Activated CD8-positive, alpha-beta T cell treated with anti-CD3 and anti-CD28 coated beads for 36 hours (primary cell): ENCODE data around the gene OAS1. TPM values are rescaled to one million over a fixed set of nuclear protein-coding genes. Genes with fewer than 3 reads are reported as not detected.

Experiments used
- ATAC-seq: fragments of 200-7000 bp; cut with Tn5 transposase; one replicate; pipeline ENCODE4 v1.10.0; 2021; ENCODE audit warnings: mild to moderate bottlenecking, moderate library complexity
- CTCF ChIA-PET: fragments of 350-600 bp; sonication (Branson Sonifier 250); formaldehyde crosslinking; loops from one replicate; lab custom pipeline; 2021; ENCODE audit warnings: antibody characterized with exemption; lab: Charles Lee
- POLR2A ChIA-PET: fragments of 350-600 bp; sonication (Branson Sonifier 250); formaldehyde crosslinking; loops from one replicate; lab custom pipeline; 2021; ENCODE audit warnings: antibody characterized with exemption; lab: Charles Lee
- DNase-seq: peaks from one replicate; pipeline ENCODE4 v3.0.0-alpha.2; 2020
- H3K27ac Mint-ChIP-seq: one replicate; pipeline ENCODE4 v1.8.0; 2021; ENCODE audit warnings: mild to moderate bottlenecking, mixed read lengths
- H3K27me3 Mint-ChIP-seq: one replicate; pipeline ENCODE4 v1.8.0; 2021; ENCODE audit warnings: mixed read lengths
- H3K36me3 Mint-ChIP-seq: one replicate; pipeline ENCODE4 v1.8.0; 2021; ENCODE audit warnings: low read depth, mixed read lengths
- H3K4me1 Mint-ChIP-seq: one replicate; pipeline ENCODE4 v1.8.0; 2021; ENCODE audit warnings: low read depth, mixed read lengths
- H3K4me3 Mint-ChIP-seq: one replicate; pipeline ENCODE4 v1.8.0; 2021; ENCODE audit warnings: mild to moderate bottlenecking, moderate library complexity, mixed read lengths
- H3K9me3 Mint-ChIP-seq: one replicate; pipeline ENCODE4 v1.8.0; 2021; ENCODE audit warnings: mixed read lengths
- intact Hi-C: fragments of 100-400 bp; cut with micrococcal nuclease; formaldehyde crosslinking; loops from one replicate; pipeline ENCODE4 v1.10.0; 2022
- total RNA-seq, 2 experiments: library from RNA; stranded (reverse); gene quantifications; one replicate each; pipeline ENCODE4 v1.2.3, GENCODE V29; 2021
- TF ChIP-seq, protein P1 (sequence below): fragments of 200-600 bp; IDR thresholded peaks from one replicate; pipeline ENCODE4 v1.8.0; 2022; ENCODE audit warnings: antibody characterized with exemption, mild to moderate bottlenecking

OAS1 gene
- total RNA-seq: 10 to 100 TPM; 22.7 to 26.8 TPM

DNA sequence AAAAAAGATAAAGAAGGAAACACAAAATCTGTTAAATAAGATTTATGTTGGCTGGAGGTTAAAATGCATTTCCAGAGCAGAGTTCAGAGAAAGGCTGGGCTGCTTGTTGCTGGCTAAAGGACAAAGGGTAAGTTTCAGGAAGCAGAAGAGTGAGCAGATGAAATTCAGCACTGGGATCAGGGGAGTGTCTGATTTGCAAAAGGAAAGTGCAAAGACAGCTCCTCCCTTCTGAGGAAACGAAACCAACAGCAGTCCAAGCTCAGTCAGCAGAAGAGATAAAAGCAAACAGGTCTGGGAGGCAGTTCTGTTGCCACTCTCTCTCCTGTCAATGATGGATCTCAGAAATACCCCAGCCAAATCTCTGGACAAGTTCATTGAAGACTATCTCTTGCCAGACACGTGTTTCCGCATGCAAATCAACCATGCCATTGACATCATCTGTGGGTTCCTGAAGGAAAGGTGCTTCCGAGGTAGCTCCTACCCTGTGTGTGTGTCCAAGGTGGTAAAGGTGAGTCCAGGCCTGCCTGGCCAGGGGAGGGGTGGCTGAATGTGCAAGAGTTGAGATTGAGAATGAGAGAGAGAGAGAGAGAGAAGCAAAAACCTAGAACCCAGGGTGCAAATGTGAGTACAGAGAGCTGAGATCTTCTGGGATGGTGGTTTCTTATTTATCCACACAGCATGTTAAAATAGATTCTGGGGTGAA is at the start of gene OAS1:
Gene OAS1 (plus strand): TSS at position 251 of the 703 bp plus-strand sequence. CDS start 78 bp downstream, at position 329.
- peak within 1 kb of the TSS; percentile 94 for H3K27ac Mint-ChIP-seq
- no peaks in the 10 kb centered on the region for H3K9me3 Mint-ChIP-seq
- intact Hi-C loops: no loop called here
- ATAC-seq: peak; percentile 89
- ChIA-PET CTCF (interaction anchor here (0.6 to 4.5 kb wide), 10 partner anchors 8 to 192 kb away, joined by 3 to 24 read pairs (median 5); partner anchors contain the start of genes OAS2 and OAS3), POLR2A (interaction anchor here (0.8 to 3.8 kb wide), 7 partner anchors 11 to 420 kb away, joined by 3 to 28 read pairs (median 3); partner anchors contain the start of gene OAS2)
- H3K36me3 Mint-ChIP-seq: peaks cover 5% of the 10 kb centered on the region
- TF ChIP-seq, protein P1, sequence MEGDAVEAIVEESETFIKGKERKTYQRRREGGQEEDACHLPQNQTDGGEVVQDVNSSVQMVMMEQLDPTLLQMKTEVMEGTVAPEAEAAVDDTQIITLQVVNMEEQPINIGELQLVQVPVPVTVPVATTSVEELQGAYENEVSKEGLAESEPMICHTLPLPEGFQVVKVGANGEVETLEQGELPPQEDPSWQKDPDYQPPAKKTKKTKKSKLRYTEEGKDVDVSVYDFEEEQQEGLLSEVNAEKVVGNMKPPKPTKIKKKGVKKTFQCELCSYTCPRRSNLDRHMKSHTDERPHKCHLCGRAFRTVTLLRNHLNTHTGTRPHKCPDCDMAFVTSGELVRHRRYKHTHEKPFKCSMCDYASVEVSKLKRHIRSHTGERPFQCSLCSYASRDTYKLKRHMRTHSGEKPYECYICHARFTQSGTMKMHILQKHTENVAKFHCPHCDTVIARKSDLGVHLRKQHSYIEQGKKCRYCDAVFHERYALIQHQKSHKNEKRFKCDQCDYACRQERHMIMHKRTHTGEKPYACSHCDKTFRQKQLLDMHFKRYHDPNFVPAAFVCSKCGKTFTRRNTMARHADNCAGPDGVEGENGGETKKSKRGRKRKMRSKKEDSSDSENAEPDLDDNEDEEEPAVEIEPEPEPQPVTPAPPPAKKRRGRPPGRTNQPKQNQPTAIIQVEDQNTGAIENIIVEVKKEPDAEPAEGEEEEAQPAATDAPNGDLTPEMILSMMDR: no peak
- peak; percentile 44 for DNase-seq
- H3K27me3 Mint-ChIP-seq: no peaks in the 10 kb centered on the region
- peak within 1 kb of the TSS; percentile 94 for H3K4me3 Mint-ChIP-seq
- H3K4me1 Mint-ChIP-seq: peaks cover 51% of the 10 kb centered on the region

DNA sequence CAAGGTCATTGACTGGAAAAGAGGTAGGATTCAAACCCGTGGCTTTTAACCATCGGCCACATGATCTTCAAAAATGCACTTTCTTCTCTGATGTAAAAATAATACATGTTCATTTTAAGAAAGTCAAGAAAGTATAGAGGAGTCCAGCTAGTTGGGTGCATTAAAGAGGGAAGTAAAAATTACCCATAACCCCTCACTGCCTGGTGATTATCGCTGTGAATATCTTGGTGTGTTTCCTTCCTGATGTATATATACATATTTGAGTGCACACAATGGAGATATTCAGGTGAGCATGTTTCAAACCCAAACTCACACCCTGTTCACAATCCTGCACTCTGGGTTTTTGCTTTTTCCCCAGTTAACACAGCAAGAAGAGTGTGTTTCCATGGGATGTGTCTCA is 47.5 kb upstream of the OAS1 start:
- H3K36me3 Mint-ChIP-seq: no peaks in the 10 kb centered on the region
- DNase-seq (no peak), ATAC-seq (no peak)
- ChIA-PET POLR2A (no interaction called here), CTCF (interaction anchor here (0.8 kb wide), 1 partner anchor 119 kb away, joined by 4 read pairs; the partner anchor contains the start of gene OAS2)
- peaks cover 16% of the 10 kb centered on the region for H3K27me3 Mint-ChIP-seq
- TF ChIP-seq, protein P1: no peak
- intact Hi-C loops: no loop called here
- H3K27ac Mint-ChIP-seq: no peak overlapping the region
- no peaks in the 10 kb centered on the region for H3K9me3 Mint-ChIP-seq
- H3K4me3 Mint-ChIP-seq: no peak overlapping the region
- no peaks in the 10 kb centered on the region for H3K4me1 Mint-ChIP-seq

- H3K27ac Mint-ChIP-seq: no peak overlapping the region
- TF ChIP-seq, protein P1: no peak
- H3K4me1 Mint-ChIP-seq: no peaks in the 10 kb centered on the region
- H3K4me3 Mint-ChIP-seq: no peak overlapping the region
- POLR2A ChIA-PET: no interaction called here
- peaks cover 25% of the 10 kb centered on the region for H3K27me3 Mint-ChIP-seq
- no peaks in the 10 kb centered on the region for H3K9me3 Mint-ChIP-seq
- intact Hi-C loops: no loop called here
- CTCF ChIA-PET: no interaction called here
- no peak for DNase-seq
- no peaks in the 10 kb centered on the region for H3K36me3 Mint-ChIP-seq
- ATAC-seq: no peak
Observed at GRCh38 chr12:112860181-112860580, 46.6 kb upstream of the OAS1 start.

- CTCF ChIA-PET: no interaction called here
Observed at GRCh38 chr12:112861284-112861683, 45.5 kb upstream of the OAS1 start.

More at GRCh38 chr12:112861284-112861683, 45.5 kb upstream of the OAS1 start:
- Mint-ChIP-seq H3K36me3 (no peaks in the 10 kb centered on the region), H3K4me3 (no peak overlapping the region), H3K27ac (no peak overlapping the region), H3K27me3 (peaks cover 23% of the 10 kb centered on the region), H3K4me1 (no peaks in the 10 kb centered on the region), H3K9me3 (no peaks in the 10 kb centered on the region)
- intact Hi-C loops: no loop called here
- POLR2A ChIA-PET: no interaction called here
- DNase-seq: no peak
- TF ChIP-seq, protein P1: no peak
- ATAC-seq: no peak
